GM21528 (cell line): Measurements from ENCODE around the gene ATP5F1E.
A peak's percentile ranks its signal among the peaks of the same experiment; 100 is the strongest.

Source experiments
- ATAC-seq: cut with Tn5 transposase; IDR thresholded peaks from one replicate; pipeline ENCODE4 v1.9.1; 2021; ENCODE audit warnings: mild to moderate bottlenecking, moderate library complexity; ENCODE audit not compliant: unreplicated experiment, low FRiP score

ATP5F1E gene

DNA sequence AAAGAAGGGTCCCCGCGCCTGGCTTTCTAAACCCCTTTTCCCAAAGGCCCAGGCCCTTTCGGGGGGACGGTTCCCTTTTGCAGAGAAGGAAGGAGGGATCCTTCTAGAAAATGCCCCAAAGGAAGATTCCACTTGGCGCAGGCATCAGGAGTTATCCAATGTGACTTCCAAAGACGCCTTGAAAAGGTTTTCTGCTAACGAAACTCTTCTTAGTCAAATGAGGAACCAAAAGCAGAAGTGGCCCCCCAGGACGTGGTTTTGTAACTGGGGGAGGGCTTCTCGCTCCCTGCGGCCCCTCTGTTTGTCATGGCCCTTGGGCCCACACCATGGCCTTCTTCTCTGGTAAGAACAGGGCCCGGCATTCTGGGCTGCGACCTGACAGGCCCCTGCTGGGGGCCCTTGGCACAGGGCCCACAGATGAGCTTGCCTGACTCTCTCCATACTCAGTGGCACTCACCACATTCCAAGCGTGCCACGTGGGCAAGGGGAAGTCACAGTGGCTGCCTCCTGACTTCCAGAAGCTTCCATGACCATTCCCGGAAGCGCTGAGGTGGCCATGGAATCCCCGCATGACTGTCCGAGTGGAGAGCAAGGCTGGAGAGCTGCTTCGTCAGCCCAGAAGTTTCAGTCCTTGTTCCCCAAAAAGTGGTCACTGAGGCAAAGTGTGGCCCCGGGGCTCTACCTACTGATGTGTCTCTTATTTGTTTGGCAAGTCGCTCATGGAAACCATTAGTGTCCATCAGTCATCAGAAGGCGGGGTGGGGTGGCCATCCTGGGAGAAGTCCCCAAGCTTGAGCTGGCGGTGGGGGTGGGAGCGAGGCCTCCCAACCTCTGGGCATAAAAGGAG, 24.2 kb downstream of the ATP5F1E start:
- peak; percentile 44 for ATAC-seq

DNA sequence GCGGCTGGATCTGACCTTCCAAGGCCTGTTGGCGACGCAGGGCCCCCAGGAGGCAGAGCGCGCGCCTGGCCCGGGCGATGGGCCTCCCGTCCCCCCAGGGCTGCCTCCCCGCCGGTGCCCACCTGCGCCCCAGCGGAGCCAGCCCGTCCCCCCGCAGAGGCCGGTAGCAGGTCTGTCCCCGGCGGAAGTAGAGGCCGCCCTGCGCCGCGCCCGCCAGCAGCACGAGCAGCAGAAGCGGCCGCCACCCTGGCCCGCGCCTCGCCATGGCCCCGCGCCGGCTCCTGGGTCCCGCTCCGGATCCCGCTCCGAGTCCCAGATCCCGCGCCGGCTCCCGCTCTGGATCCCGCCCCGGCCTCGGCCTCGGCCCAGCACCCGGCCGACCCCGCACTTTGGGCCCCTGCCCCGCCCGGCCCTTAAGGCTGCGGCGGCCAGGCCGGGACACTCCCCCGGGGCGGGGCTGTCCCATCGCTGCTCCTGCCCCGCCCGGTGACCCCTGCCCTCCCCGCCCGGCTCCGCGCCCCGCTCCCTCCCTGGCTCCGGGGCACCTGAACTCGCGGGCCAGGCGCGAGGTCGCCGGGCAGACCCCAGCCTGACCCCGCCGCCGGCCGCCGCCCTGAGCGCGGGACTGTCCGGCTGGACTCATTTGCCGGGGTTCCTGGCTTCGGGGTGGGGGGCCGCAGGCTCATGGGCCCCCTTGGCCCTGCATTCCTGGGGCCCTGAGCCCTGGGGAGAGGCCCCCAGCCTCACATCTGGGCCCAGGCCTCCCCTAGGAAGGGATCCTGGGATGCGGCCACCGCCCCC, 25.1 kb downstream of the ATP5F1E start, which contains the start of gene CTSZ:
TSS of gene CTSZ (minus strand) at position 391 of the 801 bp plus-strand sequence. CDS start at position 265, 126 bp downstream.
- peak; percentile 26 for ATAC-seq

GRCh38 chr20:59006167-59006863, 25.8 kb downstream of the ATP5F1E start:
- ATAC-seq = no peak

DNA sequence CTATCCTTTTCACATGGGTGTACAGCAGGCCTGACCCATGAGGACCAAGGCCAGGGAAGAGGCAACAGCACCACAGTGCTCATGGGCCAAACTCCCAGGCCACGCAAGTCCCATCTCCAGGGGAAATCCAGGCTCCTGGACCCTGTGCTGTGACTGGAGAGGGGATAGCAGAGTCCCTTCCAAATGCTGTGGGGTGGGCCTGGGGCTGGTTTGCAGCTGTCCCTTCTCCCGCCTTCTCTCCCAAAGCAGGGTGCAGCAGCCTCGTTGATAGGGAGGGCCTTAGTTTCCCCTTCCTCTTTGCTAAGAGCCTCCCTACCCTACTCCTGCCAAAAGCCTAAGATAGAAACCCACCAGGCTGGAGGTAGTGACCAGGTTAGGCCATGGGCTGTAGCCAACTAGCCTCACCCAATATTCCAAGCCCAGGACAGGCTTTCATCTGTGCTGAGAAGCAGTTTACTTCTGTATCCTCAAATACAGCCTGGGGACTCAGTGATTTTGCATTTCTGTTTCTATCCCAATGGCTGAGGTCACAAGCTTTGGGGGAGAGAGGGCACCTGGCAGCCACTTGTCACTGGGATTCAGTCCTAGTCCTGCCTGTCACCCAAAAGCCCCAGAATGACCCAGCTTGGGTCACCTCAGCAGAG, 26.5 kb downstream of the ATP5F1E start:
- no peak for ATAC-seq

DNA sequence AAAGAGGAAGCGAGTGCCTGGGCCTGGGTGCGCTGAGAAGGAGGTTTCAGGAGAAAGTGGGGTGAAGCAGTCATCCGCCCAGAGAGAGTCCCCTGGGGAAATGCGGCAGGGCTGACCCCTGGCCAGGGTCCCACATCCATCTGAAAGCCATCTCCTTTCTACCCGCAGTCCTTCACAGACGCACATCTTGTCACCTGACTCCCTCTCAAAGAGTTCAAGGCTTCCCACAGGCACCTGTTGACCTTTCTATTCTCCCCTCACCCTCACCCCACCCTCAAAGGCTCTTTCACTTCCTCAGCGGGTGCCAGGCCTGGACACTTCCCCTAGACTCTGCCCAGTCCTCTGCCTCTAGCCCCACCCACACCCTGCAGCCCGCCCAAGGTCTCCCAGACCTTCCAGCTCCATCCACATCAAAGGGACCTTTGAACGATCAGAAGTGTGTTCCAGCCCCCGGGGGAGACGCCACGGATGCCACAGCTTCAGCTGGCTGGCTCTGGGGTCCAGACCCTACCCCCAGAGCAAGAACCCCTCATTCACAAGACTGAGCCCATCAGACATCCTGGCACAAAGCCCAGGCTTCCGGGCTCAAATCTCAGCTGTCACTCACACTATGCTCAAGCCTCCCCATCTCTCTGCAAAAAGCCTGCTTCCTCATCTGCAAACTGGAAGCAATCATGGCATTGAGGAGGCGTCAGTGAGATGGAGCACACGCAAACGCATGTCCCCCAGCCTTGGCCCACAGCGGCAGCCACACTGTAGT, 27.2 kb downstream of the ATP5F1E start:
- ATAC-seq = peak; percentile 61

GRCh38 chr20:59004493-59004762, 27.7 kb downstream of the ATP5F1E start:
- no peak for ATAC-seq

GRCh38 chr20:59003836-59004492, 28.2 kb downstream of the ATP5F1E start:
- no peak for ATAC-seq

- ATAC-seq = no peak
Measured at GRCh38 chr20:59002874-59003399, 29.2 kb downstream of the ATP5F1E start.

DNA sequence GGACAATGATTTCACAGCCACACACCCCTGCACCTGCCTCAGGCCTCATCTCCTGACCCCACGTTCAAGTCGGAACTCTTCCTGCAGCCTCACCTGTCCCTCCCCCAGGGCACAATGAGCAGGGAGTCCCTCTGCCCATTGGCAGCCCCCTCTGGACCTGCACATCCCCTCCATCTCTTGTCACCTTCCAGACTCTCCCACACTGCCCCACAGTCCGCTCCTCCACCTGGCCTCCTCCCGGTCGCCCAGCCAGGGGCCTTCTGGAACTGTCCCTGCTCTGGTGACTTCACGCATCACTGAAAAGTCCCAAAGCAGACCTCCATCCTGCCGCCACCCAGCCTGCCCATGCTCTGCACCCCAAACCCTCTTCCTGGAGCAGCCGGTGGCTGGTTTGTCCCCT, 29.7 kb downstream of the ATP5F1E start:
- ATAC-seq = no peak

DNA sequence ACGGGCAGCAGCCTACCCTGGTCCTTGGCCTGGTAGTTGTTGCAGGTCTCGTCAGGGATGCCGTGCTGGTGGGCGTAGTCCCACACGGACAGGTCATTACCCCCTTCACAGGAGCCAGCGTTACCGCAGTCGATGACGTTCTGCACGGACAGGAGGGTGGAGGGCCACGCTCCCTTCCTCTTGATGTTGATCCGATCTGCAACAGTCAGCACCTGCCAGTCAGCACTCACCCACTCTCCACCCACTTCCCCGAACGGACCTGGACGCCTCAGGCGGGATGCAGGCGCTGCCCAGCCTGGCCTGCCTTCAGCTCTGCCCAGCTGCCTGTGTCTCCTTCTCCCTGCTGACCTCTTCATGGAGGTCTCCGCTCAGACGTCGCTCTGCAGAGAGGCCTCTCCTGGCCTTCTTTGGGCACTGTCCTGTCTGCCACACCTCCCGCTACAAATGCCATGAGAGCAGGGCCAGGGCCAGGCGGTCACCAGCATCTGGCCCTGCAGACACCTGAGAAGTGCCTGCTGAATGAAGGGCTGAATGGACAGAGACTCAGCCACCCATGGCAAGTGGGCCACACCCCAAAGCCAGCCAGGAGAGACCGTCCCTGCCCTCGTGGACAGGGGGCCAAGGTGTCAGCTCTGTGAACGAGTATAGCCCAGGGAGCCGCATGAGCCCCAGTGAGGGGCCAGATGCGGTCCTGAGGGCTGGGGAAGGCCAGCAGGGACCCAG, 30.5 kb downstream of the ATP5F1E start:
- no peak for ATAC-seq

DNA sequence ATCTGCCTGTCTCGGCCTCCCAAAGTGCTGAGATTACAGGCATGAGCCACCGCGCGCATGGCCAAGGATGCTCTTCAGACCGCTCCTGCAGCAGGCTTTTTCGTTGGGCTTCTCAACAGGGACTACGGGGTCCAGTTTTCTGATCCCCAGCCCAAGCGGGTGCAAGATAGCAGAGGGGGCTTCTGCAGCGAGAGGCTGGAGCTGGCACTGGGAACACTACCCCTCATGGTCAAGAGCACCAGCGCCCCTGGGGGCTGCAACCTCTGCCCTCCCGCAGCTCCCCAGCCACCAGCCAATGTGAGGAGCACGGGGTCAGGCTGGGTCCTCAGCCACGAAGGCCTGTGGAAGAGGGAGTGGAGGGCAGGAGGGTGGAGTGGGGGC, 31.1 kb downstream of the ATP5F1E start:
- no peak for ATAC-seq

DNA sequence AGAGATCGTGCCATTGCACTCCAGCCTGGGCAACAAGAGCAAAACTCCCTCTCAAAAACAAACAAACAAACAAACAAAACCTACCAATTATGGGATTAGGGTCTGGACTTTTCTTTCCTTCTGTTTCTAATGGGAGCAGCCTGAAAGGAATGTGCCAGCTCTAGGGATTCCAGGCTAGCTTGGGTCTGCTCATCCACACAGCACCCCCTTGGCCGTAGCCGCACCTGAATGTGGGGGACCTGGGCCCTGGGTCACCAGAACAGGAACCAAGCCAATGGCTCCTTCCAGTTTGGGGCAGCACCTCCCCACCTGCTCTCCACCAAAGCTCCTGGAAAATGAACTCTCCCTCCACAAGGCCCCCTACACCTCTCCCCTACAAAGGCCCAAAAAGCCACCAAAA, 31.8 kb downstream of the ATP5F1E start:
- ATAC-seq = no peak

- ATAC-seq = no peak
Measured at GRCh38 chr20:58998656-58999055, 33.5 kb downstream of the ATP5F1E start.

- no peak for ATAC-seq
Measured at GRCh38 chr20:58997141-58997770, 34.9 kb downstream of the ATP5F1E start.

- ATAC-seq = no peak
Measured at GRCh38 chr20:58996226-58996611, 35.9 kb downstream of the ATP5F1E start.

DNA sequence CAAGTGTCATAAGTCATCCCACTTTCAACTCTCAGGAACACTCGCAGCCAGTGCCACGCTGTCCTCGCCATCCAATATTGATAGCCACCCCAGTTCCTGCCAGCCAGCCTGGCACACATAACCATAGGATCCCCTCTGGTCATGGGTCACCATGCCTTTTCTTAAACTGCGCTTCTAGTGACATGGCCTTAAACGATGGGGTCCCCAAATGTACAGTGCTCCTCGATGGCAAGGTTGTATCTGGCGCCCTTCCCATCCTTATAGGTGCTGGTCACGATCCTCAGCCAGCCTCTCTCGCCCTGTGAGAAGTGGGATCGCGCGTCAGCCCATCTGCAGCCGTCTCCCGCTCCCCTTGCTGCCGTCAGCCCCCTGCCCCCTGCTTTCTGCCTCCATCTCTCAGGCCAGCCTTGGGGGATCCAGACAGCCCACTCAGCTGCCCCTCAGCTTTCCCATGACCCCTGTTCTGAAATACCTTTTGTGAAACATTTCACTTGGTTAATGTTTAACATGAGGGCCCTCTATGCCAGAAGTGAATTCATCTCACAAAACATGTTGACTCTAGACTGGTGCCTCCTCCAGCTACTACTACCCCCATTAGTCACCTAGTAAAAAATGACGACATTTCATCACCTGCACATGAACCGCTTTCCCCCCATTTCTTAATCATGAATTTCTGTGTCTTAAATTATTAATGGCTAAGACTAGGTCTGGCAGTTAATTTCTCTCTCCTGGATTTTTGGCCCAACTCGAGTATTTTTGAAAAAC, 36.5 kb downstream of the ATP5F1E start:
- ATAC-seq = no peak

- no peak for ATAC-seq
Measured at GRCh38 chr20:58994390-58995159, 37.6 kb downstream of the ATP5F1E start.
